Keratinocyte (primary cell): ENCODE measurements around the gene RPGRIP1. TPM values are rescaled to one million over a fixed set of nuclear protein-coding genes. Genes with fewer than 3 reads are reported as not detected.
"Not testable (repeated sequence)": the region's sequence is repeated elsewhere in the genome, so short reads cannot be mapped to it uniquely, and the experiment has no call there.

Experiments used
- DNase-seq: peaks from one replicate; pipeline ENCODE4 v3.0.0-alpha.2; 2011; ENCODE audit warnings: low read depth, missing footprints, low spot score
- FAIRE-seq: peaks from 2 replicates; lab custom pipeline; 2011; peaks lifted over from hg19 to GRCh38; lab: Jason Lieb, UNC
- H2AFZ ChIP-seq: 2 replicates; pipeline ENCODE4 v1.6.0; 2012; ENCODE audit warnings: low read length, control low read depth, inconsistent platforms; ENCODE audit not compliant: control insufficient read depth
- H3K27ac ChIP-seq: 2 replicates; pipeline ENCODE4 v1.5.1; 2011; ENCODE audit warnings: low read length; ENCODE audit not compliant: control insufficient read depth, insufficient read depth
- H3K27me3 ChIP-seq: 3 replicates; pipeline ENCODE4 v1.6.0; 2011; ENCODE audit warnings: low read length; ENCODE audit not compliant: control insufficient read depth, insufficient read depth; ENCODE audit errors: extremely low read depth
- H3K36me3 ChIP-seq, 2 experiments: 2 replicates in 1 of 2; 3 replicates in 1 of 2; pipeline ENCODE4 v1.5.1; 2011; ENCODE audit warnings: low read length in 2 of 2, mild to moderate bottlenecking in 1 of 2; ENCODE audit not compliant: control insufficient read depth in 2 of 2, insufficient read depth in 2 of 2; ENCODE audit errors: extremely low read depth in 1 of 2
- H3K4me1 ChIP-seq: 3 replicates; pipeline ENCODE4 v1.5.1; 2011; ENCODE audit warnings: low read length; ENCODE audit not compliant: control insufficient read depth, insufficient read depth; ENCODE audit errors: extremely low read depth
- H3K4me2 ChIP-seq: 3 replicates; pipeline ENCODE4 v1.6.0; 2011; ENCODE audit warnings: low read depth, low read length; ENCODE audit not compliant: control insufficient read depth, insufficient read depth; ENCODE audit errors: extremely low read depth
- H3K4me3 ChIP-seq, 3 experiments: fragments of 200-600 bp in 1 of 3; sonication (generic) in 1 of 3; 2 replicates in 2 of 3; 3 replicates in 1 of 3; pipeline ENCODE4 v1.5.1; 2011 to 2016; ENCODE audit warnings: low read length in 3 of 3, mild to moderate bottlenecking in 3 of 3, control low read depth in 2 of 3, inconsistent platforms in 1 of 3, low read depth in 1 of 3, mixed read lengths in 1 of 3, mixed run types in 1 of 3, moderate library complexity in 1 of 3; ENCODE audit not compliant: control insufficient read depth in 2 of 3, insufficient read depth in 2 of 3; ENCODE audit errors: extremely low read depth in 1 of 3
- H3K79me2 ChIP-seq: 2 replicates; pipeline ENCODE4 v1.6.0; 2012; ENCODE audit warnings: low read length; ENCODE audit not compliant: control insufficient read depth, insufficient read depth
- H3K9ac ChIP-seq: 3 replicates; pipeline ENCODE4 v1.6.0; 2011; ENCODE audit warnings: low read length; ENCODE audit not compliant: control insufficient read depth, insufficient read depth; ENCODE audit errors: extremely low read depth
- H3K9me1 ChIP-seq: 3 replicates; pipeline ENCODE4 v1.6.0; 2011; ENCODE audit warnings: low read length; ENCODE audit not compliant: control insufficient read depth, insufficient read depth; ENCODE audit errors: extremely low read depth
- H3K9me3 ChIP-seq: 2 replicates; pipeline ENCODE4 v1.5.1; 2012; ENCODE audit warnings: low read depth, low read length; ENCODE audit not compliant: control insufficient read depth
- H4K20me1 ChIP-seq: 3 replicates; pipeline ENCODE4 v1.6.0; 2011; ENCODE audit warnings: low read length; ENCODE audit not compliant: control insufficient read depth, insufficient read depth; ENCODE audit errors: extremely low read depth
- CTCF ChIP-seq, 3 experiments: IDR thresholded peaks in 1 of 3; conservative IDR thresholded peaks in 1 of 3; optimal IDR thresholded peaks in 1 of 3; 2 replicates in 2 of 3; 3 replicates in 1 of 3; pipeline versions ENCODE3 to v1.5.1; 2011; ENCODE audit warnings: low read length in 3 of 3, mild to moderate bottlenecking in 3 of 3, moderate library complexity in 2 of 3, control low read depth in 1 of 3, inconsistent platforms in 1 of 3; ENCODE audit not compliant: insufficient read depth in 2 of 3; ENCODE audit errors: extremely low read depth in 1 of 3
- EZH2 ChIP-seq: IDR thresholded peaks from one replicate; pipeline ENCODE4 v1.6.1; 2012; ENCODE audit warnings: inconsistent platforms, mild to moderate bottlenecking, low read length, moderate library complexity
- dilution Hi-C: fragments of 300-500 bp; cut with MboI; formaldehyde crosslinking; loops from one replicate; pipeline ENCODE4 v1.7.0; 2020; ENCODE audit warnings: low sequenced_read_pairs; ENCODE audit not compliant: extremely low pct_ligation_motif_present
- polyA plus RNA-seq, 5 experiments: library from polyadenylated mRNA; depleted of rRNA in 3 of 5; stranded (reverse) in 3 of 5; stranded (forward) in 1 of 5; unstranded in 1 of 5; fragments of >200 nt; gene quantifications; 1 replicate in 1 of 5; 2 replicates in 3 of 5; 3 replicates in 1 of 5; pipeline versions ENCODE4 v1.2.1 to v1.2.3, GENCODE V29; 2011 to 2012; ENCODE audit warnings: missing spikeins in 2 of 5, low read depth in 1 of 5, low replicate concordance in 1 of 5

Gene RPGRIP1
- polyA plus RNA-seq, 1 donor (not counting 4 experiments of a cell fraction or from before 2014, with no cell fraction given), result 0.07 TPM

- H3K4me2 ChIP-seq, result peak overlapping the region; percentile 97
- peaks cover 0 to 17% of the 10 kb centered on the region in 2 experiments for H3K36me3 ChIP-seq
- H3K79me2 ChIP-seq, result peaks cover 52% of the 10 kb centered on the region
- no peaks in the 10 kb centered on the region for H3K9me3 ChIP-seq
- DNase-seq (no peak), FAIRE-seq (no peak)
- H3K4me3 ChIP-seq, result peak overlapping the region; percentile 84 to 97 (median 93)
- H3K27ac ChIP-seq, result peak overlapping the region; percentile 99
- peak overlapping the region; percentile 100 for H3K9ac ChIP-seq
- peaks cover 1% of the 10 kb centered on the region for H3K9me1 ChIP-seq
- TF ChIP-seq EZH2 (no peak), CTCF (optimal IDR thresholded peaks at IDR 0.05 in 1 of 3, IDR thresholded peaks at IDR 0.05 in 1 of 3, conservative IDR thresholded peaks at IDR 0.05 in 1 of 3; ENCODE audit: extremely low read depth in 1 of 3, insufficient read depth in 2 of 3, low read length in 3 of 3) (no peak)
- peaks cover 32% of the 10 kb centered on the region for H3K4me1 ChIP-seq
- H4K20me1 ChIP-seq, result peaks cover 40% of the 10 kb centered on the region
- dilution Hi-C loops, result no loop called here
- H2AFZ ChIP-seq, result no peak overlapping the region
- no peaks in the 10 kb centered on the region for H3K27me3 ChIP-seq
Measured at GRCh38 chr14:21268617-21269251, 11.1 kb upstream of the RPGRIP1 start.

DNA sequence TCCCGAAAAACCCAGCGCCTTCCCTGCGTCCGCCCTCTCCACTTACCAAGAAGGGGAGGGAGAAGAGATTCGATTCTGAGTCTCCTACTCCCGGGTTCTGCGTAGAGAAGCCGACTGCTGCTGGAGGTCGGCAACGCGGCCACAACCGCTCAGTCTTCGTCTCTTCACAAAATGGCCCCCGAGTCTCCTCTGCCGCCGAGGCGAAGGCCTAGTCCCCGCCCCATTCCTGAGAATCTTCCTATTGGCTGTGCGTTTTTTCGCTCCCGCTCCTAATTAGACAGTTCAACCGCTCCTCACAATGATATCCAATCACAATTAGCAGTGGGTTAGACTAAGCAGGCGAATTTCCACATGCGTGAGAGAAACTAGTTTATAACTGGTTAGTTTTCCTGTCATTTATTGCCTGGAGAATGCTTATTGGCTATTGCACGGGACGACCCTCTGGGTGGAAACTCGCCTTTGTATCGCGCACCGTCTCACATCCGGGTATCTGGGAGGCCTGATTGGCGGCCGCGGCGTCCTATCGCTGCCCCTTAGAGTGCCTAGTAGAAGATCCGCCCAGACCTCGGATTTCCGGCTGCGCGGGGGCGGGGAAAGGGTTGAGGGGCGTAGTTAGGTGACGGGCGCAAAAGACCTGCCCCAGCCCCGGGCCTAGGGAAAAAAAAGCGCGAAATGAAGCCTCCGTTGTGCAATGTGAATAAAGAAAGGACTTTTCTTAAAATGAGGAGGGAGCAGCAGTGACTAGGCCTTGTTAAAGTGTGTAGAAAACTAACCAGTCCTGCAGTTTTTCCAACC, 10.4 kb upstream of the RPGRIP1 start, which contains the start of gene HNRNPC:
Gene HNRNPC, minus strand, starts transcription at position 191 of the 795 bp plus-strand sequence. CDS start 35,249 bp downstream, outside the sequence.
- peak; percentile 77 for FAIRE-seq
- Histone ChIP-seq H3K36me3 (peaks cover 0 to 14% of the 10 kb centered on the region in 2 experiments), H3K9ac (peak within 1 kb of the TSS; percentile 100), H3K9me1 (no peaks in the 10 kb centered on the region), H3K27me3 (no peaks in the 10 kb centered on the region), H3K9me3 (no peaks in the 10 kb centered on the region), H3K27ac (peak within 1 kb of the TSS; percentile 99), H3K4me3 (peak within 1 kb of the TSS; percentile 84 to 97 (median 93)), H3K4me1 (peaks cover 26% of the 10 kb centered on the region), H2AFZ (peak within 1 kb of the TSS; percentile 87), H4K20me1 (peaks cover 36% of the 10 kb centered on the region), H3K79me2 (peaks cover 48% of the 10 kb centered on the region), H3K4me2 (peak within 1 kb of the TSS; percentile 97)
- dilution Hi-C loops, result no loop called here
- DNase-seq, result peak; percentile 85
- TF ChIP-seq EZH2, result no peak

GRCh38 chr14:21272661-21273060, 7.2 kb upstream of the RPGRIP1 start:
- DNase-seq, H3K27ac ChIP-seq, FAIRE-seq, H3K36me3 ChIP-seq, H3K4me2 ChIP-seq, H2AFZ ChIP-seq, H3K9ac ChIP-seq, H4K20me1 ChIP-seq, H3K27me3 ChIP-seq, H3K9me1 ChIP-seq, H3K9me3 ChIP-seq, H3K4me1 ChIP-seq, dilution Hi-C loops, H3K4me3 ChIP-seq: not testable (repeated sequence)
- H3K79me2 ChIP-seq, result peaks cover 16% of the 10 kb centered on the region
